Activated T-cell treated with anti-CD3 and anti-CD28 coated beads, Interleukin-2, amount 50 U/mL, for 4 hours (primary cell): Measurements from ENCODE around the gene S100A2. TPM values are rescaled to one million over a fixed set of nuclear protein-coding genes. Genes with fewer than 3 reads are reported as not detected.

Experiments
- ATAC-seq, 2 donors: fragments of 200-7000 bp; cut with Tn5 transposase; one replicate each; pipeline ENCODE4 v1.10.0; 2021
- DNase-seq: peaks from one replicate; pipeline ENCODE4 v3.0.0-alpha.2; 2020
- H3K27me3 Mint-ChIP-seq: one replicate; pipeline ENCODE4 v1.8.0; 2021; ENCODE audit warnings: low read depth, mixed read lengths
- H3K36me3 Mint-ChIP-seq: one replicate; pipeline ENCODE4 v1.8.0; 2022; ENCODE audit warnings: mixed read lengths; ENCODE audit not compliant: insufficient read depth
- H3K4me1 Mint-ChIP-seq: one replicate; pipeline ENCODE4 v1.8.0; 2021; ENCODE audit warnings: low read depth, mixed read lengths
- H3K4me3 Mint-ChIP-seq: one replicate; pipeline ENCODE4 v1.8.0; 2021; ENCODE audit warnings: mild to moderate bottlenecking, moderate library complexity, mixed read lengths
- H3K9me3 Mint-ChIP-seq: one replicate; pipeline ENCODE4 v1.8.0; 2021; ENCODE audit warnings: mixed read lengths
- total RNA-seq, 3 donors: library from RNA; stranded (reverse); gene quantifications; one replicate each; pipeline ENCODE4 v1.2.1, GENCODE V29; 2021

The S100A2 gene
- total RNA-seq = 1 to 10 TPM in 1 of 3 donors, under 1 TPM in 2; 0.40 to 1.2 (median 0.76) TPM

DNA sequence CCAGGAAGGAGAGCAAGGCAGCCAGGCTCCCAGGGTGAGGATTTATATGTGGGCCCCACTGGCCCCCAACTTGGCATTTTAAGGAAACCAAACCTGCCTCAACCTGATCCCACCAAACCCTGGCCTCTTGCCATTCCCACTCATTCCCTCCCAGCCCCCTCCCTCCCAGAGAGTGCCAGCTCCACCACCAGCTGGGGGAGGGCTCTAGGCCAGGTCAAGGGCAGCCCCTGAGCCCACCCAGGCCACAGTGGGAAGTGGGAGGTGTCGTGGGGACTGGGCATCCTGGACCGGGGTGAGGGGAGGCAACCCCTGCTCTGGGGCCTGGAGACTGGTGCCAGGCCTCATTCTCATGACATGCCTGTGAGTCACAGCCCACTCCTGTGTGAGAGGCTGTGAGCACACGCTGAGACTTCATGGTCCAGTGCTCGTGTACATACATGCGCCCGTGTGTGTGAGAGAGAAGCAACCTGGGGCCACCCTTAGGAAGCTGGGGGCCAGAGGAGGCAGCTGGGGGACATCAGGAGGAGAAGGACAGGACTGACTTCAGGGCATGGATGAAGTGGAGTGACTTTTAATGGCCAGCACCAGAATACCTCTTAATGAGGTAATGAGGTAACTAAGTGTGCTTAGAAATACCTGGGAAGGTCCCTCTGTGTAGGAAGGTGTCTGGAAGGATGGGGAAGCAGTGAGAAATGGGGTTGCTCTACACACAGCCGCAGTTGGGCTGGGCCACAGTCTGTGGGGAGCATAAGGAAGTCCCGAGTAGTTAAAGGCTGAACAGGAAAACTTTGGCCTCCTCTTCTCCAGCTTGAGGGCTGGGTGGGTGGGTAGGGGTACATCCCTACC lies at the start of gene S100A2:
TSS of gene S100A2 (minus strand) at position 316 of the 846 bp plus-strand sequence. CDS start 1,967 bp downstream, outside the sequence.
- Mint-ChIP-seq H3K36me3 (no peaks in the 10 kb centered on the region), H3K4me1 (peaks cover 37% of the 10 kb centered on the region), H3K9me3 (no peaks in the 10 kb centered on the region), H3K27me3 (no peaks in the 10 kb centered on the region), H3K4me3 (peak within 1 kb of the TSS; percentile 72)
- peak; percentile 42 for DNase-seq
- ATAC-seq = peak; percentile 74 to 77

DNA sequence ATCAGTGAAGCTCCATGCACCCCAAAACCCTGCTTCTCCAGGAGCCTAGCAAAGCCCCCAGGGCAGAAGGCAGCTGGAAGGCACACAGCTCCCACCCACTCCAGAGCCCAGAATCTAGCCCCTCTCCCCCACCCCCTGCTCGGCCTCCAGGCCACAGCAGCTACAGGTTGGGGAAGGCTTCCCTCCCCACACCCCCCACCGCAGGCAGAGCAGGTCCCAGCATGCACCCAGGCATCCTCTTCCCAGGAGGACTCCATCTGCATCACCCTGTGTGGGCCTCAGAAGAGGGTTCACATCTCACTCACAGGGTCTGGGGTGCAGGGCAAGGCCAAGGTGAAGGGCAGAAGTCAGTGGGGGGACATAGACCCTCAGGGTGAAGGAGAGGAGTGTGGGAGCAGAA lies 49.8 kb upstream of the S100A2 start:
- peaks cover 3% of the 10 kb centered on the region for H3K4me1 Mint-ChIP-seq
- no peak for ATAC-seq
- no peaks in the 10 kb centered on the region for H3K9me3 Mint-ChIP-seq
- H3K36me3 Mint-ChIP-seq = no peaks in the 10 kb centered on the region
- no peak for DNase-seq
- H3K27me3 Mint-ChIP-seq = no peaks in the 10 kb centered on the region
- H3K4me3 Mint-ChIP-seq = no peak overlapping the region

DNA sequence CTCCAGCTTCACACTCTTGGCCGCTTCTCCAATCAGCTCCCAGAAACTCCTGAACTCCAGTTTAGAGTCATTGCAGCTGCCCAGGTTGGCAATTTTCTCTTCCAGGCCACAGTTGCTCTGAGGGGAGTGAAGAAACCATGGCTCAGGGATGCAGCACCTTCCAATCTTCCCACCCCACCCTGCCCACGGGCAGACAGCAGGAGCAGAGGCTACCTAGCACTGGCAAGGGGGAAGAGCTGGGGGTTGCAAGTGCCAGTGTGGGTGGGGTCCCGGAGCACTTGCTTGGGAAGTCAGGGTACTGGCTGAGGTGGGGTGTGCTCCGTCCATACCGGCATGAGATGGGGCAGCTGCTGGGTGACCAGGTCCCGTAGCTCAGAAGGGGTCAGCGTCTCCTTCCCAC lies 49.3 kb upstream of the S100A2 start:
- H3K36me3 Mint-ChIP-seq = no peaks in the 10 kb centered on the region
- no peak overlapping the region for H3K4me3 Mint-ChIP-seq
- peaks cover 3% of the 10 kb centered on the region for H3K4me1 Mint-ChIP-seq
- H3K27me3 Mint-ChIP-seq = no peaks in the 10 kb centered on the region
- DNase-seq (no peak), ATAC-seq (no peak)
- H3K9me3 Mint-ChIP-seq = no peaks in the 10 kb centered on the region

DNA sequence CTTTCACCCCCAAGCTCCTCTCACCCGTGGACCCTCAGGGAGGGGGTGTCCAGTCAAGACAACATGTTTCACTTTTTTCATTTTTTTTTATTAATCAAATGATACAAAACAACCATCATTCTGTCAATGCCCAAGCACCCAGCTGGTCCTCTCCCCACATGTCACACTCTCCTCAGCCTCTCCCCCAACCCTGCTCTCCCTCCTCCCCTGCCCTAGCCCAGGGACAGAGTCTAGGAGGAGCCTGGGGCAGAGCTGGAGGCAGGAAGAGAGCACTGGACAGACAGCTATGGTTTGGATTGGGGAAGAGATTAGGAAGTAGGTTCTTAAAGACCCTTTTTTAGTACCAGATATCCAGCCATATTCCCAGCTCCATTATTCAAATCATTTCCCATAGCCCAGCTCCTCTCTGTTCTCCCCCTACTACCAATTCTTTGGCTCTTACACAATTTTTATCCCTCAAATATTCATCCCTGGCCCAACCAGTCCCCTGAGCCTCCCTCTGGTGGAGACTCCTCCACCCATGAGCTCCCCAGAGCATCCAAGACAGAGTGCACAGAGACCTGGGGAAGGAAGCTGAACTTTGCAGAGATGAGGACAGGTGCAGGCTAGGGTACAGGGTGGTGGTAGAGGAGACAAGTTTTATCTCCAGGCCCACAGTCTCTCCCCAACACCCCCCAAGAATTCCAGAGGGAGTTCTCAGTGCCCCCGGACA lies 48.7 kb upstream of the S100A2 start:
- H3K27me3 Mint-ChIP-seq = no peaks in the 10 kb centered on the region
- no peak for ATAC-seq
- H3K36me3 Mint-ChIP-seq = no peaks in the 10 kb centered on the region
- no peak overlapping the region for H3K4me3 Mint-ChIP-seq
- no peak for DNase-seq
- peaks cover 3% of the 10 kb centered on the region for H3K4me1 Mint-ChIP-seq
- no peaks in the 10 kb centered on the region for H3K9me3 Mint-ChIP-seq

DNA sequence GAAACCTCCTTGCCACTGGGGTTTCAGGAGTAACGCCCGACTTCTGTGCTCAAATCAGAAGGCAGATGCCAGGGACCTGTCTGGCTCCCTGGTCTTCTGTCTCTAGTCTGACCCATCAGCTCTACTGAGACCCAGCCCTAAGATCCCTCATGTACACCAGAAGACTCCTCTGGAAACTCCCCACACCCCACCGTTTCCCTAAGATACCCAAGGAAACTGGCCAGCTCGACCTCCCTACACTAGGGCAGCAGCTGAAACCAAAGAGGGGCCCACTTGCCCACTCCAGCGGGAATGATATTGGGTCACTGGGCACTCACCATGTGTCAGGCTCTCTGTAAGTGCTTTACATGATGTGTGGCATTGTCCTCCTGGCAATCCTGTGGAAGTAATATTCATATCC lies 47.8 kb upstream of the S100A2 start:
- no peak for DNase-seq
- no peaks in the 10 kb centered on the region for H3K36me3 Mint-ChIP-seq
- no peak overlapping the region for H3K4me3 Mint-ChIP-seq
- H3K9me3 Mint-ChIP-seq = no peaks in the 10 kb centered on the region
- ATAC-seq = no peak
- peaks cover 3% of the 10 kb centered on the region for H3K4me1 Mint-ChIP-seq
- H3K27me3 Mint-ChIP-seq = no peaks in the 10 kb centered on the region

DNA sequence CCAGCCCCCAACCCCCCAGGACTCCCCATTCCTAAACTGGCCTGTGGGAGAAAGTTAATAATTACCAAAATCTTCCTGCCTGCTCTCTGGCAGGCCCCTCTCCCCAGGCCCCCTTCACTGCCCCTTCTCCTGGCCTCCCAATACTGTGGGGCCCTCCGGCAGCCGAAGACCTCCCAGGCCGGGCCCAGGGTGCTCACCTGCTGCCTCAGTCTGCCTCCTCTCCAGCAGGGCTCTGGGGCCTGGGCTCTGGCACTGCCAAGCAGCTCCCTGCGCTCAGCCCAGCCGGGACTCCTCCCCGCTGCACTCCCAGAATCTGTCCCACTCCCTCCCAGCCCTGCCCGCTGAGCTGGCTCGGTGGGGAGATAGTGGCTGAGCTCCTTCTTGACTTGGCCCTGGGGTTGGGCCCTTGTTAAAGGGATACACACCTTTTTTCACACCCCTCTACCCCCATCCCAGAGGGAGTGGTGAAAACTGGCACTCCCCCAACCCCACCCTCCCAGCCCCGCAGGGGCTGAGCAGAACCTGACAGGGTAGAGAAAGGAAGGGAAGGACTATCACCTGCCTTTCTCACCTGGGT lies 47.2 kb upstream of the S100A2 start, which contains the start of gene S100A16:
TSS of gene S100A16 (minus strand) at position 383 of the 577 bp plus-strand sequence. CDS start 4,986 bp downstream, outside the sequence.
- ATAC-seq (no peak), DNase-seq (no peak)
- no peak within 1 kb of the TSS for H3K4me3 Mint-ChIP-seq
- H3K27me3 Mint-ChIP-seq = no peaks in the 10 kb centered on the region
- H3K36me3 Mint-ChIP-seq = no peaks in the 10 kb centered on the region
- H3K4me1 Mint-ChIP-seq = peaks cover 3% of the 10 kb centered on the region
- H3K9me3 Mint-ChIP-seq = no peaks in the 10 kb centered on the region

DNA sequence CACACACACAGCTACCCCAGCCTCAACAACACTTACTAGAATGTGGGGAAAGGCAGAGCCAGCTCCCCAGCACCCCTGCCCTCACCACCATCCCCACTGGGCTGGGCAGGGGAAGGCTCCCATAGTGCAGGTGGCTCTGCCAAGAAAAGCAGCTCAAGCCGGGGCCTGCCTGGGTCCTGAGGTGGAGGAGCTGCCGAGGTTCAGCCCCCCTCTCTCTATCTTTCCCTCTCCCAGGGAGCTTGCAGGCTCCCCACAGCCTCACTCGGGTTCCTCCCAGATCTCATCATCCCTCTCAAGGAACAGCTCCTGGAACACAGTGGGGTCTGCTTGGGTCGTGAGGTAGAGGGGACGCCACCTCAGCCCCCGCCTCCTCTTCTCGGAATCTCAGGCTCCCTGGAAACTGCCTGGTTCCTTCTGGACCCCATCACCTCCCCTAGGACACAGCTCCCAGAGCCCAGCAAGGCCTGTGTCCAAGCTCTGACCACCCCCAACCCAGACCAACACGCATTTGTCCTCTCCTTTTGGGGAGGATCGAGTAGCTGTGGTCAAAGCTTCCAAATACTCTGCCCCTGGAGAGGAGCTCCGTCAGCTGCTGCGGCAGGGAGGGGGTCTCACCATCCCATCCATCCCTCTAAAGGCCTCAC lies 46.6 kb upstream of the S100A2 start:
- H3K27me3 Mint-ChIP-seq = no peaks in the 10 kb centered on the region
- H3K36me3 Mint-ChIP-seq = no peaks in the 10 kb centered on the region
- H3K4me3 Mint-ChIP-seq = no peak overlapping the region
- ATAC-seq (no peak), DNase-seq (no peak)
- H3K4me1 Mint-ChIP-seq = no peaks in the 10 kb centered on the region
- no peaks in the 10 kb centered on the region for H3K9me3 Mint-ChIP-seq

DNA sequence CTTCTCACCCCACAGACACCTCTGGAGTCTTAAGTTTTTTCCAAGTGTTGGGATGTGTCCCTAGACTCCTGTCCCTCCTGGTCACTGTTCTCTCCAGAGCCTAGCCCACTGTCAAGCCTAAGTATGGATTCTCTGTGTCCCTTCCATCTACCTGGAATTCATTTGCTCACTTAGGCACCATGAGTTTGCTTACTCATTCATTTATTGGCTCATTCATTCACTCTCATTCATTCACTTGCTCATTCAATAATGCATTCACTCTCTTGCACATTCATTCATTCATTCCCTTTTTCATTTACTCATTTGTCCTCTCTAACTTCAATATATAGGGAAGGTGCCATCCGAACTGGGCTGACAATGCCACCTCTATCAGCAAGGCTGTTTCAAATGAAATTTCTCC lies 45.7 kb upstream of the S100A2 start:
- Mint-ChIP-seq H3K9me3 (no peaks in the 10 kb centered on the region), H3K36me3 (no peaks in the 10 kb centered on the region), H3K4me3 (no peak overlapping the region), H3K4me1 (no peaks in the 10 kb centered on the region), H3K27me3 (no peaks in the 10 kb centered on the region)
- ATAC-seq = no peak
- no peak for DNase-seq

DNA sequence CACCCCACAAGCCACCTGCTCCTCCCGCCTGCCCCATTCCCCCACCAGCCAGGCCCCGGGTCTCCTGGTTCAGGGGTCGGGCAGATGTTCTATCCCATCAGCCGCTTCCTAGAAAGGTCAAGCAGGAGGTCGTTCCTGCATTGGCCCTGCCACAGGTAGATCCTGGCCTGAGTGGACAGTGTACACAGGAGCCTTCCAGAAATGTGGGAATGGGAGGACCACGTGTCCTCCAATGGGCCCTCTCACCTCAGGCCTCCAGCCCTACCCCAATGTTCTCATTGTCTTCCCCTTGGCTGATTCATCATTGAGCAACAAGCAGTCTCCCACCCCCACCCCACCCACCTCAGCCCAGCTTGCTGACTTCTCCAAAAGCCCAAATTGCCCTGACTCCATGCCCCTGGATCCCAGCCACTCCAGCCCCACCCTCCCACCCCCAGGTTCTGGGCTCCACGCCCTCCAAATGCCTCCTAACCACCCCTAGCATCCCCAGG lies 45.2 kb upstream of the S100A2 start:
- Mint-ChIP-seq H3K4me3 (no peak overlapping the region), H3K36me3 (no peaks in the 10 kb centered on the region), H3K4me1 (no peaks in the 10 kb centered on the region), H3K27me3 (no peaks in the 10 kb centered on the region), H3K9me3 (no peaks in the 10 kb centered on the region)
- no peak for DNase-seq
- ATAC-seq = no peak

DNA sequence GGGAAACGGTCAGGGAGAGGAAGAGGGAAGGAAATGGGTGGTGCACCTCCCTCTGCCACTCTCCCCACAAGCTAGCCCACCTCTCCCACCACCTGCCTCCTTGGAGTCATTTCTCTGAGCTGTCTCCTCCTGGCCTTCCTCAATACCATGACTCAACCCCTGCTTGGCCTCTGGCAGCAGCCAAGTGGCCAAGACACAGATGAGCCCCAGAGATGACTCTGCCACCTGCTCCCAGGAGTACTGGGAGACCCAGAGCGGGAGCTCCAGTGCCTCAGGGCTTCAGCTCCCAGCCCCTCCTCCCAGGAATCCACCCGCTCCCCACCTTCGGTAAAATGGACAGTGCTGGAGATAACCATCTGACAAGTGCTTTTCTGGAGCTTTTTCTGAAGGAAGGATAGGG lies 44.7 kb upstream of the S100A2 start:
- Mint-ChIP-seq H3K4me3 (no peak overlapping the region), H3K36me3 (no peaks in the 10 kb centered on the region), H3K4me1 (no peaks in the 10 kb centered on the region), H3K27me3 (no peaks in the 10 kb centered on the region), H3K9me3 (no peaks in the 10 kb centered on the region)
- DNase-seq (no peak), ATAC-seq (no peak)

DNA sequence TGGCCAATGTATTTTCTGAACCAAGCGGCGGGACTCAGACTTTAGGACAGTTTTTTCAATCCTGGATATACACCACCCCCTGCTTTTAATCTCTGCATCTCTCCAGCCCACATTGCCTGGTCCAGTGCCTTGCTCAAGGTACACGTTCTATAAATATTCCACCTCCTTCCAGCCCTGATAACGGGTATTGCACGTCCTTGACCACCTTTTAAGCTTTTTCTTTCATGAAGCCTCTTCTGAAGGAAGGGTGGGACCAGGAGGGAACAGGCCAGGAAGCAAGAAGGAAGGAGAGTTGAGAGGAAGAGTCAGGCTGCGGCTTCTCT lies 43.9 kb upstream of the S100A2 start:
- DNase-seq (no peak), ATAC-seq (no peak)
- Mint-ChIP-seq H3K27me3 (no peaks in the 10 kb centered on the region), H3K9me3 (no peaks in the 10 kb centered on the region), H3K4me1 (no peaks in the 10 kb centered on the region), H3K4me3 (no peak overlapping the region), H3K36me3 (no peaks in the 10 kb centered on the region)

DNA sequence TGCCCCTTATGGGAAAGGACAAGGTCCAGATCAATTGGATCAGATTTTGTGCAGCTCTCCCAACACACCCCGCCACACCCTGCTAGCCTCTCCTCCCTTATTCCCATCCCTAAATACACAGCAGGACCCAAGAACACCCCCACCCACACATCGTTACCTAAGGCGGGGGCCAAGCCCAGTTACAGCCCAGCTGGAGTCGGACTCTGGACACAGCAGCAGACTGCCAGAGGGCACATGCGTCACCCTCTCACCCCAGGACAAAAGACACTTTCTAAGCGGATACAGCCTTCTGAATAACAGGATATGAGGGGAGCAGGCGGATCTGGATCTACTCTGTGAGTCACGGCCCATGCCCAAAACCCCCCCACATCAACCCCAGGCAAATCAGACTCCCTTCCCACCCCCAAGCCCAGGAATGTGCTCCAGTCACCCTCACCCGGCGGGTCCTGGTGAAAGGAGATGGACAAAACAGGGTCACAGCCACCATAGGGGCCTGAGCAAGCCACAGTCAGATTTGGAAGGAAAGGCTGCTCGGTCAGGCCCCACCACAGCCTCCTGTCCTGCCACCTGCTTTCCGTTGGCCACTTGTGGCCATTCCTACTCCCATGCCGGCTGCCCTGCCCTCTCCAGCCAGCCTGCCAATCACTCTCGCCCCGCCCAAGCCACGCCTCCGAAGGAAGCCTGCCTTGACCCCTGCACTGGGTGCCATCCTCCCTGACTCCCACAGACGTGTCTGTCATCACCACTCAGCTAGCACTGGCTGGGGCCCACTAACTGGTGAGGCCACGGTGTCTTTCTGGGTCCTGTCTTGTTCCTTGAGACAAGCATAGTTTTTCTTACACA lies 43.3 kb upstream of the S100A2 start:
- Mint-ChIP-seq H3K36me3 (no peaks in the 10 kb centered on the region), H3K27me3 (no peaks in the 10 kb centered on the region), H3K4me1 (no peaks in the 10 kb centered on the region), H3K4me3 (no peak overlapping the region), H3K9me3 (no peaks in the 10 kb centered on the region)
- ATAC-seq = no peak
- no peak for DNase-seq

DNA sequence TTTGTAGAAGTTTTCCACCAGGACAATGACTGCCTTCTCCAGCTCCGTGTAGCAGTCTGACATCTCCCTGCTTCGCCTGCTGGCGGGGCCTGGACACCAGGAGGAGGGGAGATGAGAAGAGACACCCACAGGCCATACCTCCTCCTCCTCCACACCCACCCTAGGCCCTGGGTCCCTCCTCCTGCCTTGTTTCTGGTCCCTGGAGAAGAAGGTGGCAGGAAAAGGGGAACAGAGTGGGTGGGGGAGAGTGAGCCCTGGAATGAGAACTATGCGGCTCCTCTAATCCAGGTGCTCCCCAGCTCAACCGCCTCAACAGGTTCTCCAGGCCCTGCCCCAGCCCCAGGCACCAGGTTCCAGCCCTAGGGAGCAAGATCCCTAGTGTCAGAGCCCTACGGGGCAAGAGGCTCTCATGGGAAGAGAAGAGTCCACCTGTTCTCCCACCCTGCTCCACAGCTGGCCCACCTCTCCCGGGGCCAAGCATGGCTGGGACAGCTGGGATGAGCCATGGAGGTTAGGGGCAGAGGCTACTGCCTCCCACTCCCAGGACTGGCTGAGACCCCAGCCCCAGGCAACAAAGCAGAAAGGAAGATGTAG lies 42.5 kb upstream of the S100A2 start:
- ATAC-seq (no peak), DNase-seq (no peak)
- no peaks in the 10 kb centered on the region for H3K9me3 Mint-ChIP-seq
- H3K4me3 Mint-ChIP-seq = no peak overlapping the region
- no peaks in the 10 kb centered on the region for H3K27me3 Mint-ChIP-seq
- no peaks in the 10 kb centered on the region for H3K36me3 Mint-ChIP-seq
- H3K4me1 Mint-ChIP-seq = no peaks in the 10 kb centered on the region
